ENCODE measurements around the gene PRR35. TPM values are rescaled to one million over a fixed set of nuclear protein-coding genes. Genes with fewer than 3 reads are reported as not detected.

PRR35 gene
- total RNA-seq, 1 donor from 2014 or later = not detected

Other genes starting within 250 kb of the PRR35 start
- gene AXIN1, start 207.7 kb upstream of the PRR35 start, total RNA-seq = 24.0 and 28.5 TPM in 2 replicates
- gene MRPL28, start 189.9 kb upstream of the PRR35 start, total RNA-seq = 112 and 144 TPM in 2 replicates
- gene PGAP6, start 178.4 kb upstream of the PRR35 start, total RNA-seq = 162 and 197 TPM in 2 replicates
- 147 and 203 TPM in 2 replicates for gene NME4, start 163.2 kb upstream of the PRR35 start, total RNA-seq
- gene DECR2, start 158.5 kb upstream of the PRR35 start, total RNA-seq = 29.1 and 35.9 TPM in 2 replicates
- gene RAB11FIP3, start 134.7 kb upstream of the PRR35 start, total RNA-seq = 41.2 and 53.8 TPM in 2 replicates
- 57.0 and 72.5 TPM in 2 replicates for gene CAPN15, start 32.7 kb upstream of the PRR35 start, total RNA-seq
- 2.7 and 3.3 TPM in 2 replicates for gene NHLRC4, start 6.6 kb downstream of the PRR35 start, total RNA-seq
- gene PIGQ, start 9.6 kb downstream of the PRR35 start, total RNA-seq = 34.6 and 69.5 TPM in 2 replicates
- 17.6 and 25.1 TPM in 2 replicates for gene RAB40C, start 29.7 kb downstream of the PRR35 start, total RNA-seq
- gene WFIKKN1, start 70.6 kb downstream of the PRR35 start, total RNA-seq = 0.06 TPM in 1 of 2 replicates, not detected in the other
- gene METTL26, start 75.9 kb downstream of the PRR35 start, total RNA-seq = 163 and 315 TPM in 2 replicates
- gene MCRIP2, start 81.4 kb downstream of the PRR35 start, total RNA-seq = 24.1 and 25.7 TPM in 2 replicates
- 17.4 and 21.2 TPM in 2 replicates for gene WDR90, start 89.0 kb downstream of the PRR35 start, total RNA-seq
- gene RHOT2, start 107.7 kb downstream of the PRR35 start, total RNA-seq = 48.3 and 78.9 TPM in 2 replicates
- 0.34 and 1.6 TPM in 2 replicates for gene RHBDL1, start 115.3 kb downstream of the PRR35 start, total RNA-seq
- gene STUB1, start 120.0 kb downstream of the PRR35 start, total RNA-seq = 159 and 240 TPM in 2 replicates
- 60.4 and 70.8 TPM in 2 replicates for gene JMJD8, start 123.9 kb downstream of the PRR35 start, total RNA-seq
- 9.9 and 12.5 TPM in 2 replicates for gene WDR24, start 130.0 kb downstream of the PRR35 start, total RNA-seq
- 1.6 TPM in 2 replicates for gene FBXL16, start 145.4 kb downstream of the PRR35 start, total RNA-seq
- 54.4 and 134 TPM in 2 replicates for gene METRN, start 154.7 kb downstream of the PRR35 start, total RNA-seq
- gene ANTKMT, start 160.8 kb downstream of the PRR35 start, total RNA-seq = 45.4 and 53.0 TPM in 2 replicates
- 0.41 and 3.9 TPM in 2 replicates for gene CCDC78, start 166.0 kb downstream of the PRR35 start, total RNA-seq
- 8.2 and 12.8 TPM in 2 replicates for gene HAGHL, start 166.7 kb downstream of the PRR35 start, total RNA-seq
- gene CIAO3, start 180.6 kb downstream of the PRR35 start, total RNA-seq = 33.7 and 34.3 TPM in 2 replicates
- 2.1 and 2.4 TPM in 2 replicates for gene MSLN, start 200.3 kb downstream of the PRR35 start, total RNA-seq
- 35.9 and 42.1 TPM in 2 replicates for gene RPUSD1, start 228.0 kb downstream of the PRR35 start, total RNA-seq
- gene CHTF18, start 228.2 kb downstream of the PRR35 start, total RNA-seq = 7.3 and 24.3 TPM in 2 replicates
- not detected in 2 replicates for gene GNG13, start 240.3 kb downstream of the PRR35 start, total RNA-seq